ENCODE results near the gene LY6G5C.

GRCh38 chr6:31663961-31664789 is 16.7 kb downstream of the LY6G5C start:
- no peak for TF ChIP-seq CTCF (conservative IDR thresholded peaks at IDR 0.05 in 1 of 2, IDR thresholded peaks at IDR 0.05 in 1 of 2; ENCODE audit: low read depth in 1 of 2, low read length in 2 of 2)
- TF ChIP-seq EZH2 (IDR thresholded peaks at IDR 0.05; ENCODE audit: low read length, missing control alignments): no peak
